ENCODE measurements around the gene TMEM214. TPM values are rescaled to one million over a fixed set of nuclear protein-coding genes. Genes with fewer than 3 reads are reported as not detected.

TMEM214 gene
- polyA plus RNA-seq, 1 donor from 2014 or later = 10.3 TPM

- no peaks in the 10 kb centered on the region for H3K9me2 ChIP-seq (ENCODE audit: insufficient read depth, low read length)
- H3K27me3 ChIP-seq (ENCODE audit: insufficient read depth, low read depth, low read length) = no peaks in the 10 kb centered on the region
- H4K20me1 ChIP-seq (ENCODE audit: insufficient read depth) = no peaks in the 10 kb centered on the region
- no peaks in the 10 kb centered on the region for H3K9me3 ChIP-seq (ENCODE audit: low read length)
- no peaks in the 10 kb centered on the region for H3K79me2 ChIP-seq (replicated peaks; ENCODE audit: insufficient read depth, low read length)
- H3K36me3 ChIP-seq (ENCODE audit: insufficient read depth, low read length) = peaks cover 4% of the 10 kb centered on the region
- no peak overlapping the region for H3K9ac ChIP-seq (ENCODE audit: low read length)
- no peak for TF ChIP-seq TAF1 (IDR thresholded peaks at IDR 0.05; ENCODE audit: low read depth)
- no peak for TF ChIP-seq EP300 (conservative IDR thresholded peaks at IDR 0.05; ENCODE audit: poor library complexity, severe bottlenecking)
- no peak for TF ChIP-seq SMC3 (conservative IDR thresholded peaks at IDR 0.05; ENCODE audit: poor library complexity)
- TF ChIP-seq RAD21 (conservative IDR thresholded peaks at IDR 0.05) = no peak
- TF ChIP-seq EZH2 (IDR thresholded peaks at IDR 0.05; ENCODE audit: borderline replicate concordance, insufficient read depth, low read length, poor library complexity, severe bottlenecking) = no peak
- TF ChIP-seq CTCF (IDR thresholded peaks at IDR 0.05; ENCODE audit: poor library complexity, severe bottlenecking) = no peak
- no peak for TF ChIP-seq REST (IDR thresholded peaks at IDR 0.05; ENCODE audit: borderline replicate concordance)
- no peak for TF ChIP-seq MXI1 (conservative IDR thresholded peaks at IDR 0.05; ENCODE audit: poor library complexity, severe bottlenecking)
- TF ChIP-seq POLR2AphosphoS5 (IDR thresholded peaks at IDR 0.05) = no peak
- no peak overlapping the region for H3K4me2 ChIP-seq (ENCODE audit: low read length)
- H3F3A ChIP-seq (ENCODE audit: insufficient read depth, low read length, poor library complexity, severe bottlenecking) = no peaks in the 10 kb centered on the region
- no peak overlapping the region for H2AFZ ChIP-seq (ENCODE audit: low read depth, low read length)
- no peak overlapping the region for H3K4me3 ChIP-seq (ENCODE audit: low read length)
- no peak overlapping the region for H3K27ac ChIP-seq (ENCODE audit: low read length)
Observed at GRCh38 chr2:27018142-27018541, 14.6 kb upstream of the TMEM214 start.

- Histone ChIP-seq H3K4me3 (ENCODE audit: low read length) (no peak overlapping the region), H3K79me2 (replicated peaks; ENCODE audit: insufficient read depth, low read length) (no peaks in the 10 kb centered on the region), H4K20me1 (ENCODE audit: insufficient read depth) (peaks cover 6% of the 10 kb centered on the region), H3K4me2 (ENCODE audit: low read length) (no peak overlapping the region), H3K9ac (ENCODE audit: low read length) (no peak overlapping the region), H3K9me2 (ENCODE audit: insufficient read depth, low read length) (no peaks in the 10 kb centered on the region), H3K27ac (ENCODE audit: low read length) (no peak overlapping the region), H3K36me3 (ENCODE audit: insufficient read depth, low read length) (peaks cover 4% of the 10 kb centered on the region), H2AFZ (ENCODE audit: low read depth, low read length) (no peak overlapping the region), H3F3A (ENCODE audit: insufficient read depth, low read length, poor library complexity, severe bottlenecking) (no peaks in the 10 kb centered on the region), H3K27me3 (ENCODE audit: insufficient read depth, low read depth, low read length) (no peaks in the 10 kb centered on the region), H3K9me3 (ENCODE audit: low read length) (no peaks in the 10 kb centered on the region)
- TF ChIP-seq EZH2 (IDR thresholded peaks at IDR 0.05; ENCODE audit: borderline replicate concordance, insufficient read depth, low read length, poor library complexity, severe bottlenecking) (no peak), RAD21 (conservative IDR thresholded peaks at IDR 0.05) (no peak), MXI1 (conservative IDR thresholded peaks at IDR 0.05; ENCODE audit: poor library complexity, severe bottlenecking) (no peak), EP300 (conservative IDR thresholded peaks at IDR 0.05; ENCODE audit: poor library complexity, severe bottlenecking) (no peak), CTCF (IDR thresholded peaks at IDR 0.05; ENCODE audit: poor library complexity, severe bottlenecking) (no peak), SMC3 (conservative IDR thresholded peaks at IDR 0.05; ENCODE audit: poor library complexity) (no peak), REST (IDR thresholded peaks at IDR 0.05; ENCODE audit: borderline replicate concordance) (no peak), POLR2AphosphoS5 (IDR thresholded peaks at IDR 0.05) (no peak), TAF1 (IDR thresholded peaks at IDR 0.05; ENCODE audit: low read depth) (no peak)
Observed at GRCh38 chr2:27019459-27019858, 13.3 kb upstream of the TMEM214 start.
